ENCODE data around the gene WDR73. TPM values are rescaled to one million over a fixed set of nuclear protein-coding genes. Genes with fewer than 3 reads are reported as not detected.

The WDR73 gene
- total RNA-seq, 4 donors from 2014 or later = 16.7 to 22.8 (median 18.4) TPM

GRCh38 chr15:84684092-84684491, 30.0 kb upstream of the WDR73 start:
- intact Hi-C loops (cut with DNase I) = no loop called here
- Histone ChIP-seq H3K36me3 (peaks cover 0 to 85% (median 59%) of the 10 kb centered on the region in 4 donors), H3K4me1 (no peaks in the 10 kb centered on the region), H3K4me3 (no peak overlapping the region), H3K27ac (replicated peaks in 1 of 4) (no peak overlapping the region), H3K27me3 (no peaks in the 10 kb centered on the region), H3K9me3 (no peaks in the 10 kb centered on the region)
- TF ChIP-seq EP300 (IDR thresholded peaks at IDR 0.05) = no peak
- no peak for TF ChIP-seq POLR2A (IDR thresholded peaks at IDR 0.05; ENCODE audit: low read depth)
- no peak for TF ChIP-seq POLR2AphosphoS5 (IDR thresholded peaks at IDR 0.05)
- no peak for TF ChIP-seq CTCF (IDR thresholded peaks at IDR 0.05)
- WGBS = 95% methylated on average over 1 of the region's 1 CpG
- DNase-seq (ENCODE audit: extremely low spot score) = no peak

GRCh38 chr15:84681831-84682230, 27.7 kb upstream of the WDR73 start:
- no peaks in the 10 kb centered on the region for H3K9me3 ChIP-seq
- DNase-seq (ENCODE audit: extremely low spot score) = no peak
- 86% methylated on average over 3 of the region's 3 CpGs for WGBS
- H3K4me1 ChIP-seq = no peaks in the 10 kb centered on the region
- TF ChIP-seq CTCF (IDR thresholded peaks at IDR 0.05) = no peak
- TF ChIP-seq POLR2AphosphoS5 (IDR thresholded peaks at IDR 0.05) = no peak
- no peak for TF ChIP-seq POLR2A (IDR thresholded peaks at IDR 0.05; ENCODE audit: low read depth)
- no peak for TF ChIP-seq EP300 (IDR thresholded peaks at IDR 0.05)
- intact Hi-C loops (cut with DNase I) = no loop called here
- H3K27me3 ChIP-seq = no peaks in the 10 kb centered on the region
- H3K36me3 ChIP-seq = peaks cover 0 to 83% (median 58%) of the 10 kb centered on the region in 4 donors
- no peak overlapping the region for H3K27ac ChIP-seq (replicated peaks in 1 of 4)
- H3K4me3 ChIP-seq = no peak overlapping the region

- TF ChIP-seq POLR2A (IDR thresholded peaks at IDR 0.05; ENCODE audit: low read depth) = no peak
- TF ChIP-seq CTCF (IDR thresholded peaks at IDR 0.05) = no peak
- no peak for TF ChIP-seq POLR2AphosphoS5 (IDR thresholded peaks at IDR 0.05)
- TF ChIP-seq EP300 (IDR thresholded peaks at IDR 0.05) = no peak
- Histone ChIP-seq H3K27me3 (no peaks in the 10 kb centered on the region), H3K4me3 (no peak overlapping the region), H3K4me1 (no peaks in the 10 kb centered on the region), H3K9me3 (no peaks in the 10 kb centered on the region), H3K36me3 (peaks cover 18 to 75% (median 62%) of the 10 kb centered on the region in 4 donors), H3K27ac (replicated peaks in 1 of 4) (no peak overlapping the region)
- no peak for DNase-seq (ENCODE audit: extremely low spot score)
- intact Hi-C loops (cut with DNase I) = no loop called here
Observed at GRCh38 chr15:84671211-84671610, 17.1 kb upstream of the WDR73 start.

GRCh38 chr15:84669726-84670125, 15.6 kb upstream of the WDR73 start:
- DNase-seq (ENCODE audit: extremely low spot score) = no peak
- WGBS = 85% methylated on average over 8 of the region's 8 CpGs
- TF ChIP-seq POLR2A (IDR thresholded peaks at IDR 0.05; ENCODE audit: low read depth) (no peak), POLR2AphosphoS5 (IDR thresholded peaks at IDR 0.05) (no peak), CTCF (IDR thresholded peaks at IDR 0.05) (no peak), EP300 (IDR thresholded peaks at IDR 0.05) (no peak)
- no peaks in the 10 kb centered on the region for H3K27me3 ChIP-seq
- no peak overlapping the region for H3K4me3 ChIP-seq
- intact Hi-C loops (cut with DNase I) = no loop called here
- H3K4me1 ChIP-seq = no peaks in the 10 kb centered on the region
- peaks cover 18 to 83% (median 69%) of the 10 kb centered on the region in 4 donors for H3K36me3 ChIP-seq
- H3K27ac ChIP-seq (replicated peaks in 1 of 4) = no peak overlapping the region
- no peaks in the 10 kb centered on the region for H3K9me3 ChIP-seq

Measured in esophagus muscularis mucosa (tissue), 4 donors.